GM12872 (cell line): Measurements from ENCODE around the gene PTCHD1.

Experiments used
- TF ChIP-seq, protein P1 (sequence below): IDR thresholded peaks from 3 replicates; pipeline ENCODE4 v1.5.1; 2011; ENCODE audit warnings: low read depth, mild to moderate bottlenecking, low read length, moderate library complexity; ENCODE audit not compliant: insufficient read depth

PTCHD1 gene

DNA sequence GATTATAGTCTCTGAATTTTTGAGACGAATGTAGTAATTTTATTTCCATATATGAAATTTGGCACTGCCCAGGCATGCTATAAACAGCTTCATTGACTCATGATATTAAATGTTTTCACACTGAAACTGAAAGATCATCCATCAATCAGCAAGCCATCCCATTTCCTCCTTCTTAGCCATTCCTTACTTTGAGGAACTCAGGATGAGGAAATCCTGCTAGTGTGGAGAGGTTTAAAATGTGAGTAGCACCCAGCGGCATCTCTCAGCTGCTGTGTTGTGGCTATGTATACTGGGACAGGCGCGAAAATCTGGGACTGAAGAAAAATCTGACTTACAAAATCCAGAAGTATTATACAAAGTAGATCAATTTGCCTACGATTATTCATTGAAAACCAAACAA is 52.1 kb downstream of the PTCHD1 start:
- TF ChIP-seq, protein P1, sequence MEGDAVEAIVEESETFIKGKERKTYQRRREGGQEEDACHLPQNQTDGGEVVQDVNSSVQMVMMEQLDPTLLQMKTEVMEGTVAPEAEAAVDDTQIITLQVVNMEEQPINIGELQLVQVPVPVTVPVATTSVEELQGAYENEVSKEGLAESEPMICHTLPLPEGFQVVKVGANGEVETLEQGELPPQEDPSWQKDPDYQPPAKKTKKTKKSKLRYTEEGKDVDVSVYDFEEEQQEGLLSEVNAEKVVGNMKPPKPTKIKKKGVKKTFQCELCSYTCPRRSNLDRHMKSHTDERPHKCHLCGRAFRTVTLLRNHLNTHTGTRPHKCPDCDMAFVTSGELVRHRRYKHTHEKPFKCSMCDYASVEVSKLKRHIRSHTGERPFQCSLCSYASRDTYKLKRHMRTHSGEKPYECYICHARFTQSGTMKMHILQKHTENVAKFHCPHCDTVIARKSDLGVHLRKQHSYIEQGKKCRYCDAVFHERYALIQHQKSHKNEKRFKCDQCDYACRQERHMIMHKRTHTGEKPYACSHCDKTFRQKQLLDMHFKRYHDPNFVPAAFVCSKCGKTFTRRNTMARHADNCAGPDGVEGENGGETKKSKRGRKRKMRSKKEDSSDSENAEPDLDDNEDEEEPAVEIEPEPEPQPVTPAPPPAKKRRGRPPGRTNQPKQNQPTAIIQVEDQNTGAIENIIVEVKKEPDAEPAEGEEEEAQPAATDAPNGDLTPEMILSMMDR, result no peak

DNA sequence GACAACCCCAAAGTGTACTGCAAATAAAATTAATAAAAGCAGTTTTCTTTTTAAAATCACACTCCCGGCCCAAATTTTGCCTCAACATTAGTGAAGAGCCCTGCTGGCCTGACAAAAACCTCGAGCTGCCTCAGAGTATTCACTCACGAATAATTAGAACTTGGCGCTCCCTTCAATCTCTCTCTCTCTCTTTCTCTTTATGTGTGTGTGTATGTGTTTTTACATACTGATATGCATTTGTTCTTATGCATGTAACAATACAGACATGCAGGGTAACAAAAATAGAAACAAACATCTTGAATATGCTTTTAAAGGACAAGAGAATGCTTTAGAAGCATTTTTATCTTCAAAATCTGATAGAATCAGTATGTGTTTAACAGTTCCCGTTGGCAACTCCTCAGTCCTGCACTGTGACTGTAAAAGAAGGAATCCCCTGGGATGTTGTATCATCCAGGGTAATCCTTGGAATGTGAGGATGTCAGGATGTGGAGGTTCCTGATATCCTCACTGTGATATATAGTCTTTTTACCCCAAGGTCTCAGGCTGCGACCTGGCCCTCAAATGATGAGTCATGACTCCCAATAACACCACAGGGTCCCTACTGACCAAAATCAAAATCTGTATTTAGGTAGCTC is 53.0 kb downstream of the PTCHD1 start:
- TF ChIP-seq, protein P1, result no peak

DNA sequence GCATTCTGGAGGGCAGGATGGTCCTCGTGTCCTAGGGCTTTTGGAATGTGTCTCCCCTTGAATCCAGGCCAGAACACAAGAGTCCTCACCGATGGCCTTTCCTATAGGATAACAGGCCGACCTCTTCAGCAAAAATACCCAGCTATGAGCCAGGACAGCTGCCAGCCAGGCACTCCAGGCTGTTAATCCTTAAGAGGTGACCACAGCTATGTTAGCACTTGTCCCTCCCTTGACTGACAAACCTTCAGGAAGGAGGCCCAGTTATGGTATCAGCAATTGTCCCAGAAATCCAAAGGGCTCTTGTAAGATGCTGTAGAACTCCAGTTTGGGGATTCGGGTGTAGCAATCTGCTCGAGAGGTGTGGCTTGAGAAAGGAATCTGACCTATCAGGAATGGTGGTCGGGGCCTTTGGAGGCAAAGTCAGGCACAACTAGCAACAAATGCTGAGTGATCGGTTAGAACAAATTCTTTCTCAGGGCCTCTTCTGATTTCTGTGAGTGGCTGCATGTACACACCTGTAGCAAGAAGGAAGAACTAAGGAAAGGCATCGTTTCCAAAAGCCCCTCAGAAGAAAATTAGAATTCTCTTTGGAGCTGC is 54.6 kb downstream of the PTCHD1 start:
- TF ChIP-seq, protein P1, result no peak

DNA sequence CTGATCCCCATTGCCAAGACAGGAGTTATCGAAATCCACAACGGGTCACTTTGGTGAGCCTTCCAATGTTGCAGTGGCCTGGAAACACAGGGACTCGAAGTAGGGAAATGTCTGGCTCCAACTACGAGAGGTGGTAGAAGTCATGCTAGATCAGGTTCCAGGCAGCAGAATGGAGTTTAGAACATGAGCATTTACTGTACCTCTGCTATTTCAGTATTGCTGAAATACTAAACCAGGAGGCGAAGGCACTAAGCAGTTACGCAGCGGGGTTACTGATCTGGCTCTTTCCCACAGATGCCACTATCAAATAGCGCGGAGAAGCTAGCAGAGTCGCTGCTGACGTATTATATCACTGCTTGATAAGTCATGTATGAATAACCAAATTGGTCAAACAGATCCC is 56.3 kb downstream of the PTCHD1 start:
- TF ChIP-seq, protein P1, result no peak

DNA sequence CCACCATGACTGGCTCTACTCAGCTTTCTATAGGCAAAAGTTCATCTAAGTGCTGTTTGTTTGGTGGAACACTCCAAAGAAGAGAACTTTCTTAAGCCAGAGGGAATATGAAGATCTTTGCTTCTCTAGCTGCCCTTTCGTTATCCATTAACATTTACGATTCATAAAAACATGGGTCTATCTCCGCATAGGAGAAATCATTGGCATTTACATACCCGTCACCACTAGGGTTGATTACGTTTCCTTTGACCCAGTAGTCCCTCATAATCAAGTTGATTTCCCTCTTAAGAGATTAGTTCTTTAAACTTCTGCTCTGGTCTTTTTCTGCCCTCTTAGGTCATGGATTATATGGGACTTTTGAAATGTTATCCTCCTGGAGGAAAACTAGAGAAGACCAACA is 57.5 kb downstream of the PTCHD1 start:
- TF ChIP-seq, protein P1, result no peak

DNA sequence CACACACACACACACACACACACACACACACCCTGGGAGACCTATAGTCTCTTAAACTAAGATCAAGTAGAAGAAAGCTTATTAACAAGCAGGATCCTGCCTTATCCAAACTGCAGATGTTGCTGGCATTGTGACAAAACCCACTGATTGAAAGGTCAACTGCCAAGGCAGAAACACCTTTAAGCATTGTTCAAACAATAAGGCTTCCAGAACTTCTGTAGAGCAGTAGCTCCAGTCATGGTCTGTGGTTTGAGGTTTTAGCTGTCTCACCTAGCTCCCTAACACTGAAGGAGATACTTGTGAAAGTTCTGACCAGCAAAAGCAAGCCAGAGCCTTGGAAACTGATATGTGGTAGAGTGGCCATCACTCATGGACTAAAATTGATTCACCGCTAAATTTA is 59.8 kb downstream of the PTCHD1 start:
- TF ChIP-seq, protein P1, result no peak

DNA sequence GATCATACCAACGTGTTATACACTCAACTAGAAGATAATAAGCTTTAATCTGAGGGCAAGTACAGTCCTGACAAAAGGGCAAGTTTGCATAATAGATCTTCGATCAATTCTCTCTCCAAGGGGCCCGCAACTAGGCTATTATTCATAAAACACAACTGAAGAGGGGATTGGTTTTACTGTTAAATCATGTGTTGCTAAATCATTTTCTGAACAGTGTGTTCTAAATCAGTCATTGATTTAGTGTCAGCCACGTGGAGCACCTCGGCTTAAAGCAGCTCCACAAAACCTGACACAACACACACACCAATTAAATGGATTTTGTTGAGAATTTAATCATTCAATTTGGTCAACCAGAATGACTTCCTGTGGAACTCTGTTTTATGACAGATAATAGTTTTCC is 61.6 kb downstream of the PTCHD1 start:
- TF ChIP-seq, protein P1, result no peak
